Astrocyte of the cerebellum (primary cell): ENCODE measurements around the gene MECP2.
A peak's percentile ranks its signal among the peaks of the same experiment; 100 is the strongest.

Experiments used
- DNase-seq: peaks from one replicate; pipeline ENCODE4 v3.0.0-alpha.2; 2011; ENCODE audit warnings: low read depth
- H3K4me3 ChIP-seq: 2 replicates; pipeline ENCODE4 v1.5.1; 2011; ENCODE audit warnings: mild to moderate bottlenecking, low read depth, low read length, moderate library complexity
- CTCF ChIP-seq: IDR thresholded peaks from 2 replicates; pipeline ENCODE4 v1.5.1; 2012; ENCODE audit warnings: low read length, low read depth, moderate library complexity, mild to moderate bottlenecking; ENCODE audit errors: missing control alignments
- in situ Hi-C: cut with HindIII; loops from 2 replicates; pipeline ENCODE4 v1.10.0; 2017; ENCODE audit warnings: low sequenced_read_pairs

Gene MECP2

GRCh38 chrX:154016366-154017076, 81.0 kb downstream of the MECP2 start:
- no peak overlapping the region for H3K4me3 ChIP-seq
- no peak for TF ChIP-seq CTCF
- no peak for DNase-seq
- in situ Hi-C loops = no loop called here

DNA sequence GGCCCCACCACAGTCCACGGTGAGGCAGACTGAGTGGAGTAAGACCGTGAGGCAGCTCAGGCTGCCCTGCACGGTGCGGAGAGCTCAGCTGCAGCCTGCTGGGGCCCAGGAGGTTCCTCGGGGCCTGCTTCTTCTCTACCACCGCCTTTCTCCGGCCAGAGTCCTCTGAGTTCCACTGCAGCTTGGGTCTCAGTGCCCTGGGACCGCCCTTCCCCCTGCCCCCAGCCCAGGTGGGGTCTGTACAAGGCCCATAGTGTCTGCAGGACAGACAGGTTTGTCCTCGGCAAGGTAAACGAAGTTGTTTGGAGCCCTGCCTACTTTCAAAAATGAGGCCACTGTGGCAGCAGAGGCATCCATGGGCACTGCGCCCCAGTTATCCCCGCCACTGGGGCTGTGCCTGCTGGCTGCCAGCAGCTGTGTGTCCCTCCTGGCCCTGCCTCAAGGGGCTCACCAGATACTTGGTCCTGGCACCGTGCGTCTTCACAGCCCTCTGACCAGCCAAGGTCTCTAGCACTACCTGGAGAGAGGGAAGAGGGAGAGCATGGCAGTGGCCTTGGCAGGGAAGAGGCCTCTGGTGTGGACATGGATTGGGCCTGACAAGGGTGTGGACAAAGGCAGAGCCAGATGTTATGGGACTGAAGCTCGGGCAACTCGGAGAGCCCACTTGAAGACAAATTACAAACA, 81.8 kb downstream of the MECP2 start:
- no peak for DNase-seq
- no peak for TF ChIP-seq CTCF
- no peak overlapping the region for H3K4me3 ChIP-seq
- in situ Hi-C loops = no loop called here

DNA sequence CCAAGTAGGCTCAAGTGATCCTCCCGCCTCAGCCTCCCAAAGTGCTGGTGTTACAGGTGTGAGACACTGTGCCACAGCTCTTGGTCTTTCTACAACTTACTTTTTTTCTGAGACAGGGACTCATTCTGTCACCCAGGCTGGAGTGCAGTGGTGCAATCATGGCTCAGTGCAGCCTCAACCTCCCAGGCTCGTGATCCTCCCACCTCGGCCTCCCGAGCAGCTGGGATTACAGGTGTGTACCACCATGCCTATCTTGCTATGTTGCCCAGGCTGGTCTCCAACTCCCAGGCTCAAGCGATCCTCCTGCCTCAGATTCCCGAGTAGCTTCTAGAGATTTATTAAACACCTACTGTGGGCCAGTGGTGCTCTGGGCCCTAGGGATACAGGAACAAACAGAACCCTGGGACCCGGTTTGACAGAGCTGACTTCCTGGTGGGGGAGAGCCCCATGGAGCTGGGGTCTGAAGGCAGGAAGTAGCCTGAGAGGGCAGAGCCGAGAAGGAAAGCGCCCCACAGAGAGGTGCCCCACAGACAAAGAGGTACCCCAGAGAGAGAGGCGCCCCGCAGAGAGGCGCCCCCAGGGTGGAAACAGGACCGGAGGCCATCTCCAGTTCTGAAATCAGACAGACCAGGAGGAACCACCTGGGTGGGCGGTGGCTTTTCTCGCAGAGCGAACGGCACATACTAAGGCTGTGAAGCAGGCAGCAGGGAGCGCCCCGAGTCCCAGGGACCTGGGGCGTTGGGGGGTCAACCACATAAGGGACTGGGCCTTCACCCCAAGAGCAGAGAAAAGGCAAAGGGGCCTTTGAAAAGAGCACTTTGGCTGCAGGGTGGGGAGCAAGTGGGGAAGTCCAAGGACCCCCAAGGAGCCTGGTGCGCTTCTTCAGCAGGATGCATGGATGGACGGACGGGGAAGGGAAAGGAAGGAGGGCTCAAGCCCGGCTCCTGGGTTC, 82.8 kb downstream of the MECP2 start:
- no peak overlapping the region for H3K4me3 ChIP-seq
- no peak for DNase-seq
- in situ Hi-C loops = no loop called here
- TF ChIP-seq CTCF = no peak

- no peak overlapping the region for H3K4me3 ChIP-seq
- in situ Hi-C loops = no loop called here
- no peak for DNase-seq
- TF ChIP-seq CTCF = peak; percentile 78
These were observed 83.7 kb downstream of the MECP2 start for GRCh38 chrX:154013614-154014360.

- H3K4me3 ChIP-seq = no peak overlapping the region
- DNase-seq = no peak
- TF ChIP-seq CTCF = no peak
- in situ Hi-C loops = no loop called here
These were observed 84.5 kb downstream of the MECP2 start for GRCh38 chrX:154013001-154013421.

DNA sequence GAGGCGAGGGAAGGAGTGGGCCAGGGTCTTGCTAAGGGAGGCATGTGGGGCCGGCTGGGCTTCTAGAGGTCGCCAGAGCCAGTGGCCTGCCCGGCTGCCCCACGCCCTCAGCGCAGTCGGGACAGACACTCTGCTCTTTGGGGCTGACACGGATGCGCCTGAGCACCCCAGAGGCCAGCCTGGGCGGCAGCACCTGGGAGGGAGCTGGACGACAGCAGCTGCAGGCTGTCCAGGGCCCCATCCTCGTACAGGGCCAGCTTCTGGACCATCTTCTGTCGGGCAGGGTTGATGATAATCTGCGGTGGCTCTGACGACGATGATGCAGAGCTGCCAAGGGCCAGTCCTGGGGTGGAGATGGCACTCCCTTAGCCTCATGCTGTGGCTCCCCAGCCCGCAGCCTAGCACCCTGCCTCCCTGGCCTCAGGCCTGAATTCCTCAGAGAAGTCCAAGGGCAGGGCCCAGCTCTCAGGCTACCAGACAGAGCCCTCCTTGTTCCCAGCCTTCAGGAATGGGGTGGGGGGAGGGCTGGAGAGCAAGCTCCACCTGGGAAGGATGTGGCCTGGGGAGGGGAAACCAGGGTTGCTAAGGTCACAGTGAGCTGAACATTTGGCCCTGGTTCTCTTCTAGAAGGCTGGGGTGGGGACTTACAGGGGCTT, 85.1 kb downstream of the MECP2 start:
- H3K4me3 ChIP-seq = no peak overlapping the region
- in situ Hi-C loops = no loop called here
- no peak for TF ChIP-seq CTCF

More for the DNA sequence above, 85.1 kb downstream of the MECP2 start:
- no peak for DNase-seq
